OCI-LY3 (cell line): ENCODE results near the gene UBR1.

Source experiments
- H2AFZ ChIP-seq: fragments of 200-600, 300-600 bp; shearing (Covaris generic); 2 replicates; pipeline ENCODE4 v1.6.0; 2014; ENCODE audit warnings: antibody characterized with exemption, low read depth, low read length
- H3K27ac ChIP-seq: fragments of 200-600, 300-600 bp; sonication (generic); 2 replicates; pipeline ENCODE4 v1.5.1; 2014; ENCODE audit warnings: mild to moderate bottlenecking, low read length, moderate library complexity, mixed read lengths
- H3K27me3 ChIP-seq: fragments of 200-600, 300-600 bp; sonication (generic); 2 replicates; pipeline ENCODE4 v1.6.1; 2014; ENCODE audit warnings: low read depth, low read length, mixed read lengths
- H3K36me3 ChIP-seq: fragments of 200-600, 300-600 bp; sonication (generic); replicated peaks from 2 replicates; pipeline ENCODE3; 2014; ENCODE audit warnings: low read depth, low read length, mixed read lengths
- H3K4me1 ChIP-seq: fragments of 300-600, 200-600 bp; sonication (generic); 2 replicates; pipeline ENCODE4 v1.6.1; 2014; ENCODE audit warnings: low read length, mixed read lengths
- H3K4me2 ChIP-seq: fragments of 200-600, 300-600 bp; sonication (generic); 2 replicates; pipeline ENCODE4 v1.6.1; 2014; ENCODE audit warnings: low read length, mixed read lengths
- H3K4me3 ChIP-seq: fragments of 300-600, 200-600 bp; sonication (generic); 2 replicates; pipeline ENCODE4 v1.5.1; 2014; ENCODE audit warnings: antibody characterized with exemption, mild to moderate bottlenecking, low read length, moderate library complexity
- H3K79me2 ChIP-seq: fragments of 300-600, 200-600 bp; shearing (Covaris generic); 2 replicates; pipeline ENCODE4 v1.6.1; 2014; ENCODE audit warnings: mild to moderate bottlenecking, low read length, mixed read lengths
- H3K9ac ChIP-seq: fragments of 300-600, 200-600 bp; shearing (Covaris generic); 2 replicates; pipeline ENCODE4 v1.6.0; 2014; ENCODE audit warnings: mild to moderate bottlenecking, low read length, moderate library complexity
- H3K9me3 ChIP-seq: fragments of 200-600, 300-600 bp; shearing (Covaris generic); 2 replicates; pipeline ENCODE4 v1.6.1; 2014; ENCODE audit warnings: low read length, mixed read lengths; ENCODE audit not compliant: insufficient read depth
- H4K20me1 ChIP-seq: fragments of 200-600, 300-600 bp; sonication (generic); 2 replicates; pipeline ENCODE4 v1.6.1; 2016; ENCODE audit warnings: low read length, mixed read lengths; ENCODE audit not compliant: insufficient read depth
- EZH2phosphoT487 ChIP-seq: fragments of 200-600 bp; shearing (Covaris generic); IDR thresholded peaks from 2 replicates; pipeline ENCODE4 v1.6.1; 2018; ENCODE audit warnings: antibody characterized with exemption, mixed run types, low read depth
- TF ChIP-seq, protein P1 (sequence below): fragments of 200-600, 300-600 bp; sonication (generic); IDR thresholded peaks from 2 replicates; pipeline ENCODE4 v1.5.1; 2014; ENCODE audit warnings: antibody characterized with exemption, low read length, low read depth

The UBR1 gene

GRCh38 chr15:43082509-43082908 is 23.3 kb downstream of the UBR1 start:
- H3K4me3 ChIP-seq: no peak overlapping the region

DNA sequence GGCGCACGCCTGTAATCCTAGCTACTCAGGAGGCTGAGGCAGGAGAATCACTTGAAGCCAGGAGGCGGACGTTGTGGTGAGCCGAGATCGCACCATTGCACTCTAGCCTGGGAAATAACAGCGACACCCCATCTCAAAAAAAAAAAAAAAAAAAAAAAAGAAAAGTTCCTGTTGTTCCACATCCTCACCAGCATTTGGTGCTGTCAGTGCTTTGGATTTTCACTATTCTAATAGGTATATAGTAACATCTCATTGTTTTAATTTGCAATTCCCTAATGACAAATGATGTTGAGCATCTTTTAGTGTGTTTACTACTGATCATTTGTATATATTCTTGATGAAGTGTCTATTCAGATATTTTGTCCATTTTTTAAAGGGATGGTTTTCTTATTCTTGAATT is 24.6 kb downstream of the UBR1 start:
- no peak overlapping the region for H3K4me3 ChIP-seq
- peaks cover under 1% of the 10 kb centered on the region; the same call in 1 of the 2 replicates for H3K4me1 ChIP-seq
- peaks cover 11% of the 10 kb centered on the region for H3K36me3 ChIP-seq
- no peak overlapping the region for H3K9ac ChIP-seq
- H4K20me1 ChIP-seq: no peaks in the 10 kb centered on the region
- peaks cover 3% of the 10 kb centered on the region; the same call in 1 of the 2 replicates for H3K79me2 ChIP-seq
- H2AFZ ChIP-seq: no peak overlapping the region
- TF ChIP-seq EZH2phosphoT487: no peak
- TF ChIP-seq, protein P1, sequence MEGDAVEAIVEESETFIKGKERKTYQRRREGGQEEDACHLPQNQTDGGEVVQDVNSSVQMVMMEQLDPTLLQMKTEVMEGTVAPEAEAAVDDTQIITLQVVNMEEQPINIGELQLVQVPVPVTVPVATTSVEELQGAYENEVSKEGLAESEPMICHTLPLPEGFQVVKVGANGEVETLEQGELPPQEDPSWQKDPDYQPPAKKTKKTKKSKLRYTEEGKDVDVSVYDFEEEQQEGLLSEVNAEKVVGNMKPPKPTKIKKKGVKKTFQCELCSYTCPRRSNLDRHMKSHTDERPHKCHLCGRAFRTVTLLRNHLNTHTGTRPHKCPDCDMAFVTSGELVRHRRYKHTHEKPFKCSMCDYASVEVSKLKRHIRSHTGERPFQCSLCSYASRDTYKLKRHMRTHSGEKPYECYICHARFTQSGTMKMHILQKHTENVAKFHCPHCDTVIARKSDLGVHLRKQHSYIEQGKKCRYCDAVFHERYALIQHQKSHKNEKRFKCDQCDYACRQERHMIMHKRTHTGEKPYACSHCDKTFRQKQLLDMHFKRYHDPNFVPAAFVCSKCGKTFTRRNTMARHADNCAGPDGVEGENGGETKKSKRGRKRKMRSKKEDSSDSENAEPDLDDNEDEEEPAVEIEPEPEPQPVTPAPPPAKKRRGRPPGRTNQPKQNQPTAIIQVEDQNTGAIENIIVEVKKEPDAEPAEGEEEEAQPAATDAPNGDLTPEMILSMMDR: no peak
- H3K27ac ChIP-seq: no peak overlapping the region
- no peaks in the 10 kb centered on the region for H3K27me3 ChIP-seq
- H3K4me2 ChIP-seq: no peak overlapping the region
- no peaks in the 10 kb centered on the region for H3K9me3 ChIP-seq

More at GRCh38 chr15:43082509-43082908, 23.3 kb downstream of the UBR1 start:
- no peak overlapping the region for H3K9ac ChIP-seq
- H3K79me2 ChIP-seq: peaks cover 7% of the 10 kb centered on the region
- no peaks in the 10 kb centered on the region for H3K27me3 ChIP-seq
- no peak overlapping the region for H3K27ac ChIP-seq
- no peak for TF ChIP-seq EZH2phosphoT487
- TF ChIP-seq, protein P1: no peak
- peaks cover 6% of the 10 kb centered on the region for H3K4me1 ChIP-seq
- no peaks in the 10 kb centered on the region for H3K9me3 ChIP-seq
- H4K20me1 ChIP-seq: no peaks in the 10 kb centered on the region
- no peak overlapping the region for H2AFZ ChIP-seq
- peaks cover 11% of the 10 kb centered on the region for H3K36me3 ChIP-seq
- no peak overlapping the region for H3K4me2 ChIP-seq

DNA sequence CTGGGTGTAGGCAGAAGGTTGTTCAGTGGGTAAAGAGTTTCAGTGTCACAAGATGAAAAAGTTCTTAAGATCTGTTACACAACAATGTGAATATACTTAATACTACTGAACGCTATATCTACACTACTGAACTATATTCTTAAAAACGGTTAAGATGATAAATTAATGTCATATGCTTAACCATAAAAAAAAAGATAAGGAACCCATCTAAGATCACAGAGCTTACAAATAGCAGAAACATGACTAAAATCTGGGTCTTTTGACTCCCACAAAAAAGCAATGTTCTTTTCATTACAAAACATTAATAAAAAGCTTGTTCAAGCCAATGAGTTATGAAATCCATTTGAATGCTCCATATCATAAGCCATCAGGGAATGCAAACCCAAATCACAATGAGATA is 34.4 kb downstream of the UBR1 start:
- H4K20me1 ChIP-seq: no peaks in the 10 kb centered on the region
- TF ChIP-seq, protein P1: no peak
- TF ChIP-seq EZH2phosphoT487: no peak
- H3K9me3 ChIP-seq: no peaks in the 10 kb centered on the region
- H3K4me2 ChIP-seq: no peak overlapping the region
- H3K9ac ChIP-seq: no peak overlapping the region
- no peaks in the 10 kb centered on the region for H3K27me3 ChIP-seq
- no peak overlapping the region for H2AFZ ChIP-seq
- no peaks in the 10 kb centered on the region for H3K4me1 ChIP-seq
- H3K79me2 ChIP-seq: no peaks in the 10 kb centered on the region
- H3K27ac ChIP-seq: no peak overlapping the region
- H3K4me3 ChIP-seq: no peak overlapping the region
- peaks cover 22% of the 10 kb centered on the region for H3K36me3 ChIP-seq

- H3K79me2 ChIP-seq: no peaks in the 10 kb centered on the region
- no peak overlapping the region for H3K4me2 ChIP-seq
- TF ChIP-seq, protein P1: no peak
- TF ChIP-seq EZH2phosphoT487: no peak
- no peaks in the 10 kb centered on the region for H3K27me3 ChIP-seq
- H2AFZ ChIP-seq: no peak overlapping the region
- H3K4me3 ChIP-seq: no peak overlapping the region
- no peaks in the 10 kb centered on the region for H3K4me1 ChIP-seq
- H3K9me3 ChIP-seq: no peaks in the 10 kb centered on the region
- H4K20me1 ChIP-seq: no peaks in the 10 kb centered on the region
- H3K36me3 ChIP-seq: peaks cover 22% of the 10 kb centered on the region
- no peak overlapping the region for H3K9ac ChIP-seq
- no peak overlapping the region for H3K27ac ChIP-seq
Observed at GRCh38 chr15:43070893-43071292, 34.9 kb downstream of the UBR1 start.
